ENCODE measurements around the gene CSF3.
"Not testable (repeated sequence)": the region's sequence is repeated elsewhere in the genome, so short reads cannot be mapped to it uniquely, and the experiment has no call there.

The CSF3 gene

GRCh38 chr17:39996800-39997199 lies 18.4 kb upstream of the CSF3 start:
- DNase-seq (ENCODE audit: low read depth in 4 of 4, low spot score in 1 of 4) = no peak

- no peak for DNase-seq (ENCODE audit: low read depth in 4 of 4, low spot score in 1 of 4)
Observed at GRCh38 chr17:39997543-39997942, 17.7 kb upstream of the CSF3 start.

GRCh38 chr17:39999067-39999466 lies 16.2 kb upstream of the CSF3 start:
- DNase-seq (ENCODE audit: low read depth in 4 of 4, low spot score in 1 of 4) = no peak

- no peak for DNase-seq (ENCODE audit: low read depth in 4 of 4, low spot score in 1 of 4)
Observed at GRCh38 chr17:40000161-40000560, 15.1 kb upstream of the CSF3 start.

- DNase-seq (ENCODE audit: low read depth in 4 of 4, low spot score in 1 of 4) = not testable (repeated sequence)
Observed at GRCh38 chr17:40001335-40001734, 13.9 kb upstream of the CSF3 start.

GRCh38 chr17:40004072-40004471 lies 11.2 kb upstream of the CSF3 start:
- no peak for DNase-seq (ENCODE audit: low read depth in 4 of 4, low spot score in 1 of 4)

- DNase-seq (ENCODE audit: low read depth in 4 of 4, low spot score in 1 of 4) = no peak
Observed at GRCh38 chr17:40004712-40005111, 10.5 kb upstream of the CSF3 start.

- DNase-seq (ENCODE audit: low read depth in 4 of 4, low spot score in 1 of 4) = no peak
Observed at GRCh38 chr17:40005520-40005919, 9.7 kb upstream of the CSF3 start.

GRCh38 chr17:40010946-40011500 lies 4.2 kb upstream of the CSF3 start:
- DNase-seq (ENCODE audit: low read depth in 4 of 4, low spot score in 1 of 4) = not testable (repeated sequence)

GRCh38 chr17:40012017-40012647 lies 3.1 kb upstream of the CSF3 start:
- not testable (repeated sequence) for DNase-seq (ENCODE audit: low read depth in 4 of 4, low spot score in 1 of 4)

- DNase-seq (ENCODE audit: low read depth in 4 of 4, low spot score in 1 of 4) = no peak
Observed at GRCh38 chr17:40014375-40014980, 762 bp upstream of the CSF3 start.

GRCh38 chr17:40015998-40016985 lies 1.1 kb downstream of the CSF3 start:
- DNase-seq (ENCODE audit: low read depth in 4 of 4, low spot score in 1 of 4) = no peak

GRCh38 chr17:40017422-40018080 lies 2.3 kb downstream of the CSF3 start:
- DNase-seq (ENCODE audit: low read depth in 4 of 4, low spot score in 1 of 4) = no peak

GRCh38 chr17:40018211-40019121 lies 3.2 kb downstream of the CSF3 start:
- DNase-seq (ENCODE audit: low read depth in 4 of 4, low spot score in 1 of 4) = no peak

GRCh38 chr17:40019140-40019991 lies 4.1 kb downstream of the CSF3 start:
- no peak for DNase-seq (ENCODE audit: low read depth in 4 of 4, low spot score in 1 of 4)

- no peak for DNase-seq (ENCODE audit: low read depth in 4 of 4, low spot score in 1 of 4)
Observed at GRCh38 chr17:40020146-40020545, 4.9 kb downstream of the CSF3 start.

- DNase-seq (ENCODE audit: low read depth in 4 of 4, low spot score in 1 of 4) = no peak
Observed at GRCh38 chr17:40021451-40021971, 6.3 kb downstream of the CSF3 start.

GRCh38 chr17:40022497-40022896 lies 7.3 kb downstream of the CSF3 start:
- DNase-seq (ENCODE audit: low read depth in 4 of 4, low spot score in 1 of 4) = no peak

Measured in stimulated activated CD4-positive, alpha-beta T cell treated with anti-CD3 and anti-CD28 coated beads, Interleukin-1b, Interleukin-23, amount 100 ng/mL, for 24 hours (primary cell).